ENCODE measurements around the gene NBPF3.
"Not testable (repeated sequence)": the region's sequence is repeated elsewhere in the genome, so short reads cannot be mapped to it uniquely, and the experiment has no call there.

NBPF3 gene, protein sequence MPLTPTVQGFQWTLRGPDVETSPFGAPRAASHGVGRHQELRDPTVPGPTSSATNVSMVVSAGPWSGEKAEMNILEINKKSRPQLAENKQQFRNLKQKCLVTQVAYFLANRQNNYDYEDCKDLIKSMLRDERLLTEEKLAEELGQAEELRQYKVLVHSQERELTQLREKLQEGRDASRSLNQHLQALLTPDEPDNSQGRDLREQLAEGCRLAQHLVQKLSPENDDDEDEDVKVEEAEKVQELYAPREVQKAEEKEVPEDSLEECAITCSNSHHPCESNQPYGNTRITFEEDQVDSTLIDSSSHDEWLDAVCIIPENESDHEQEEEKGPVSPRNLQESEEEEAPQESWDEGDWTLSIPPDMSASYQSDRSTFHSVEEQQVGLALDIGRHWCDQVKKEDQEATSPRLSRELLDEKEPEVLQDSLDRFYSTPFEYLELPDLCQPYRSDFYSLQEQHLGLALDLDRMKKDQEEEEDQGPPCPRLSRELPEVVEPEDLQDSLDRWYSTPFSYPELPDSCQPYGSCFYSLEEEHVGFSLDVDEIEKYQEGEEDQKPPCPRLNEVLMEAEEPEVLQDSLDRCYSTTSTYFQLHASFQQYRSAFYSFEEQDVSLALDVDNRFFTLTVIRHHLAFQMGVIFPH

DNA sequence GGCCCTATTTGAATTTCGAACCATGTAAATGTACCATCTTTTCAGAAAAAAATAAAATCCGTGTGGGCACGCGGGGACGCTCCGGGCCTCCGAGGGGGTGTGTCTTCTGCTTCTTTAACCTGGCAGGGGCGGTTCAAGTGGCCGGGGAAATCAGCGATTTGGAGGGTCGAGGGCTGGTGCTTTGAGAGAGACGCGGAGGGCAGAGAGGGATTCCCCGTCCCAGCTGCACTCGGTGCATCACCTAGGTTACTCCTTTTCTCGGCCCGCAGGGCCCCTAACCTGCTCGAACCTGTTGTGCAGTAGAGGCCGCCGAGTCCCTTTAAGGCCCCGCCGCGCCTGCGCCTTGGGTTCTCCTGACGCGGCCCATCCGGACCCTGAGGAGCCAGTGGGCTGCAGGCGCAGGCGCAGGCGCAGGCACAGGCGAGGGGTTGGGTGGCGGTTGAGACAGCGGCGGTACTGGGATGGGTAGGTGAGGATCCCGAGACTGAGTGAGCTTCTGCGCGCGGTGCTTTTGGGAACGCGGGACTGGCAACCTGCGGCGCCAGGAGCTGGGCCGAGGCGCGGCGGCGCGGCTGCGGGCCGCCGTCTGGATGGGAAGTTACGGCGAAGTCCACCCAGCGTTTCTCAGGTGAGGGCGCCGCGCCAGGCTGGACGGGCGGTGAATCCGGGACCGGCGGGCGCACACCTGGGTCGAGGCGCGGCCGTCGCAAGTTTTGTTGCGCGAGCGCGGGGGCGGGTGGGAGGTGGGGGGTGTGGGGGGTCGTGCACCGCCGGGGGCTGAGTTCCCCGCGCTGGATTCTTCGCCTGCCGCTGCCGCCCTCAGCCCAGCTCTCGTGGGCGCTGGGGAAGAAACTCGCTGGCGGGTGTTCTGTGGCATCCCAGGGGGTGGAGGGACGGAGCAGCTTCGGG lies at the start of gene NBPF3:
Gene NBPF3 (plus strand): TSS at position 417 of the 909 bp plus-strand sequence. CDS start 4,950 bp downstream, outside the sequence.
- DNase-seq (ENCODE audit: low spot score) = peak; percentile 78

DNA sequence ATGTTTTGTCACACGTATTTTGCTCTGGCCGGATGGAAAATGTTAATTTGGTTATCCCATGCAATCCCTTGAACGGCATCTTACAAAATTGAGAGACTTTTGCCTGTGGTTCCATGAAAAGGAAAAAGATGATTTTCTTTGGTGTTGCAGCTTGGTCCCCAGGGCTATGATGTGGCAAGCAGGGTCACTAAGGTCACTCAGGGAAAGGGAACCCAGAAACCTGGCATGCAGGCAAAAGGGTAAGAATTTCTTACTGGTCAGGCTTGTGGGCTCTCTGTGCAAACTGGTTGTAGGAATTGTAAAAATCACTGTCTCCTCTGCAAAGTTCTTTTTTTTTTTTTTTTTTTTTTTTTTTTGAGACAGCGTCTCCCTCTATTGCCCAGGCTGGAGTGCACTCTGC lies 48.4 kb upstream of the NBPF3 start:
- DNase-seq (ENCODE audit: low spot score) = no peak

DNA sequence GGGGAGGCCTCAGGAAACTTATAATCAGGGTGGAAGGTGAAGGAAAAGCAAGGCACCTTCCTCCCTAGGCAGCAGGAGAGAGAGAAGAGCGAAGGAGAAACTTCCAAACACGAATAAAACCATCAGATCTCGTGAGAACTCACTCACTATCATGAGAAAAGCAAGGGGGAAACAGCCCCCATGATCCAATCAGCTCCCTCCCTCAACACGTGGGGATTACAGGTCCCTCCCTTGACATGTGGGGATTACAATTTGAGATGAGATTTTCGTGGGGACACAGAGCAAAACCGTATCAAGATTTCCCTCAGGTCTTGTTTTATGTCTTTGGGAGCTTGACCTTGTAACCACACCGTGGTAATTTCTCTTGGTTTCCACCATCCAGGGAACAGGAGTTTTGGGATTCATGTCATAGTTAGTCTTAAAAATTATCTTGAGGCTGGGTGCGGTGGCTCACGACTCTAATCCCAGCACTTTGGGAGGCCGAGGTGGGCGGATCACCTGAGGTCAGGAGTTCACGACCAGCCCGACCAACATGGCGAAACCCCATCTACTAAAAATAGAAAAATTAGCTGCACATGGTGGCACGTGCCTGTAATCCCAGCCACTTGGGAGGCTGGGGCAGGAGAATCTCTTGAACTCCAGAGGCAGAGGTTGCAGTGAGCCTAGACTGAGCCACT lies 47.2 kb upstream of the NBPF3 start:
- DNase-seq (ENCODE audit: low spot score) = no peak

DNA sequence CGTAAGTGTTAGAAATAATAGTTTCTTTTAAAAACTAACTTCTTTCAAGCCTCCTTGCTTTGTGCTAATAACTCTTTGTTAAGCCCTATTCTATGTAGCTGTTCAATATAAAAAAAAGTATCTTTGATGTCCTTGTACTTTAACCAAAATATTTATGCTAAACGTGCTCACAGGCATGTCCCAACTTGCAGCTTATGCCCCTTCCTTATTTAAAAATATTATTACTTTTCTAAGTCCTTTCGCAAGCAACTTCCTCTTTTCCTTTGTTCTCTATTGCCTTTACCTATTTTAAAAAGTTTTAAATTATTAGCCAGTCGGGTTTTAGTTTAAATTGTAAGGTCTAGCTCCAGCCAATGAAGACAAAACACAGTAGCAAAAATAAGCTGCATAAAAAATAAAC lies 43.4 kb upstream of the NBPF3 start:
- no peak for DNase-seq (ENCODE audit: low spot score)

DNA sequence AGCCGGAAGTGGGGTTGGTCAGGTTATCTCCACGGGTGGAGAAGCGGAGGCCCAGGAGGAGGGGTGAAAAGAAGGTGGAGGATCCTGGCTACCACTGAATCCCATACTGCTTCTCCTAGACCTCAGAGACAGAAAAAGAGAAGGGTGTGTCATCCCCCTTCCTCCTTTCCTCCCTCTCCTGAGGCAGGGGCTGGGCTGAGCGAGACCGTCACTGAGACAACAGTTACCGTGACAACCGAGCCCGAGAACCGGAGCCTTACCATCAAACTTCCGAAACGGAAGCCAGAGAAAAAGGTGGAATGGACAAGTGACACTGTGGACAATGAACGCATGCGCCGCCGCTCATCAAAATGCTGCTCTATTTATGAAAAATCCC lies 42.1 kb upstream of the NBPF3 start:
- DNase-seq (ENCODE audit: low spot score) = no peak

DNA sequence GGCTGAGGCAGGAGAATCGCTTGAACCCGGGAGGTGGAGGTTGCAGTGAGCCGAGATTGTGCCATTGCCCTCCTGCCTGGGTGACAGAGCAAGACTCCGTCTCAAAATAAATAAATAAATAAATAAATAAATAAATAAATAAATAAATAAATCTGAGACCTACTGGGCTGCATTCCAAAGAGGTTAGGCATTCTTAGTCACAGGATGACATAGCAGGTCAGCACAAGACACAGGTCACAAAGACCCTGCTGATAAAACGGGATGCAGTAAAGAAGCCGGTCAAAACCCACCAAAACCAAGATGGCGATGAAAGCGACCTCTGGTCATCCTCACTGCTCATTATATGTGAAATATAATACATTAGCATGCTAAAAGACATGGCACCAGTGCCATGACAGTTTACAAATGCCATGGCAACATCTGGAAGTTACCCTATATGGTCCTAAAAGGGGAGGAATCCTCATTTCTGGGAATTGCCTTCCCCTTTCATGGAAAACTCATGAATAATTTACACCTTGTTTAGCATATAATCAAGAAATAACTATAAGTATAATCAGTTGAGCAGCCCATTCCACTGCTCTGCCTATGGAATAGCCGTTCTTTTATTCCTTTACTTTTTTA lies 38.1 kb upstream of the NBPF3 start:
- not testable (repeated sequence) for DNase-seq (ENCODE audit: low spot score)

DNA sequence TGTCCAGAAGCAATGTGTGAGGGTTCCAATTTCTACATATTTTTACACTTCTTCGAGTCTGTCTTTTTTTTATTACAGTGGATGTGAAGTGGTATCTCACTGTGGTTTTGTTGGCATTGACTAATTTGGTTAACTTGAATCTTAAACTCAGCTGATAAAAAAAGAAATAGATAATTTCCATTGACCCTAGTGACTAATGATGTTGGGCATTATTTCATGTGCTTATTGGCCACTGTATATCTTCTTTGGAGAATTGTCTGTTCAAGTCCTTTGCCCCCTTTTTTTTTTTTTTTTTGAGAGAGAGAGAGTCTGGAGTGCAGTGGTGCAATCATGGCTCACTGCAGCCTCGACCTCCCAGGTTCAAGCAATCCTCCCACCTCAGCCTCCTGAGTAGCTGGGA lies 33.3 kb upstream of the NBPF3 start:
- DNase-seq (ENCODE audit: low spot score) = no peak

DNA sequence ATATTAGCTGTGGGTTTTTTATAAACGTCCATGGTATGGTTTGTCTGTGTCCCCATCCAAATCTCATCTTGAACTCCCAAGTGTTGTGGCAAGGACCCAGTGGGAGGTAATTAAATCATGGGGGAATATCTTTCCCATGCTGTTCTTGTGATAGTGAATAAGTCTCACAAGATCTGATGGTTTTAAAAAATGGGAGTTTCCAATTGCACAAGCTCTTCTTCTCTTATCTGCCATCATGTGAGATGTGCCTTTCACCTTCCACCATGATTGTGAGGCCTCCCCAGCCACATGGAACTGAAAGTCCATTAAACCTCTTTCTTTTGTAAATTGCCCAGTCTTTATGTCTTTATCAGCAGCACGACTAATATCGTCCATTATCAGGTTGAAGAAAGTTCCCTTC lies 30.0 kb upstream of the NBPF3 start:
- not testable (repeated sequence) for DNase-seq (ENCODE audit: low spot score)

DNA sequence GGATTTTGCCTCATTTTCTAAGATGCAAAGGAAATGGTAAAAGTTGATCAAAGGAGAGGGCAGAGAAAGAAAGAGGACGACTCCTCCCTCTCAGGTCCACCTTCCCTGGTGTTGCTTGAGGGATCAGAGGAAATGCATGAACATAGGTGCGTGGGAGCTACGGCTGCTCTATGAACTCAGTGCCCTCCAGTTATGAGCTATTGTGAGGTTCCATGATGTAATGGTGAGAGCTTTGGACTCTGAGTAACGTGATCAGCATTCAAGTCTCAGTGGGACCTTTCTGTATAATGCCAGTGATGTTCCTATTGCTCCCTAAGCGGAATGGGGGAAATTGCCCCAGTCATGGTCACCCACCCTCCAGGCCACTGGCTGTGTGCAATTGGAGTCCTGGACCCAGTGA lies 25.9 kb upstream of the NBPF3 start:
- DNase-seq (ENCODE audit: low spot score) = no peak

DNA sequence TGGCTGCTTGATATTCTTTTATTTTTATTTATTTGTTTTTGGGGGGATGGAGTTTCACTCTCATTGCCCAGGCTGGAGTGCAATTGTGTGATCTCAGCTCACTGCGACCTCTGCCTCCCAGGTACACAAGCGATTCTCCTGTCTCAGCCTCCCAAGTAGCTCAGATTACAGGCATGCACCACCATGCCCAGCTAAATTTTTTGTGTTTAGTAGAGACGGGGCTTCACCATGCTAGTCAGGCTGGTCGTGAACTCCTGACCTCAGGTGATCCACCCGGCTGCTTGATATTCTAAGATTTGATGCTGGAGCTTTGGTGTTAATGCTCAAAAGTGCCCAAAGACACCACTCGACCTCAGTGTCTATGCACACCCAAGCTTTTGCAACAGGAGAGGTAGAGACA lies 19.6 kb upstream of the NBPF3 start:
- not testable (repeated sequence) for DNase-seq (ENCODE audit: low spot score)

DNA sequence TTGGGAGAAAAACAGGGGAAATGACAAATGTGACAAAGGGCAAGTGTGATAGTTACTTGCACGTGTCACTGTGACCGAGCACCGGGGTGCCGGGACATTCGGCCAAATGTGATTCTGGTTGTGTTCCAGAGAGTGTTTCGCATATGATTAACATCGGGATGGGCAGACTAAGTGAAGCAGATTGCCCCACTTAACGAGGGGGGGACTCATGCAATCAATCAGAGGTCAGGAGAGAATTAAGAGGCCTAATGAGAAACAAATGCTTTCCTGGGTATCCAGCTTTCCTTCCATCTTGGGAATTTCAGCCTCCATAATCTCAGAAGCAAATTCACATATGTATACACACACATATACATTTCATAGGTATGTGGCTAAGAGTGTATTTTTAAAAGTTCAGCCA lies 18.6 kb upstream of the NBPF3 start:
- not testable (repeated sequence) for DNase-seq (ENCODE audit: low spot score)

DNA sequence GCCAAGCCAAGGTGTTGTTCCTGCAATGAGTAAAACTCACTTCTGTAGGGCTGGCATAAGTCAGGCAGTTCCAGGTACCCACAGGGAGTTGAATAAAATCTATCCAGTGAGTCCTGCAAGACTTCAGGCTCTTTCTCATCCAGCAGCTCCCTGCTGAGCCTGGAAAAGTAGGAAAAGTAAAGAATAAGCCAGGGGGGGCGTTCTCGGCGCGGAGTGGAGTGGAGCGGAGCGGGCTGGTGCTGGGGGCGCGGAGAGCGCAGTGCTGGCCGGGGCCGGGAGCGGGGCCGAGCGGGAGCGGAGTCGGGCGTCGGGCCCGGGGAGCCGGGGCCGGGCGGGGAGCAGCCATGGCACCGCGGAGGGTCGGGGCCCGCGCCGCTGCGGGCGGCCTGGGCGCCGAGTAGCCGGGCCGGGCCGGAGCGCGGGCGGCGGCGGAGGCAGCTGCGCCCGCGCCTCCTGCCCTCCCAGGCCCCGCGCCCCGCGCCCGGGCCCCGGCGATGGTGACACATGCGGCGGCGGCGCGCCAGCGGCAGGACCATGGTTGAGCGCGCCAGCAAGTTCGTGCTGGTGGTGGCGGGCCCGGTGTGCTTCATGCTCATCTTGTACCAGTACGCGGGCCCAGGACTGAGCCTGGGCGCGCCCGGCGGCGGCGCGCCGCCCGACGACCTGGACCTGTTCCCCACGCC lies 12.0 kb upstream of the NBPF3 start:
- not testable (repeated sequence) for DNase-seq (ENCODE audit: low spot score)

DNA sequence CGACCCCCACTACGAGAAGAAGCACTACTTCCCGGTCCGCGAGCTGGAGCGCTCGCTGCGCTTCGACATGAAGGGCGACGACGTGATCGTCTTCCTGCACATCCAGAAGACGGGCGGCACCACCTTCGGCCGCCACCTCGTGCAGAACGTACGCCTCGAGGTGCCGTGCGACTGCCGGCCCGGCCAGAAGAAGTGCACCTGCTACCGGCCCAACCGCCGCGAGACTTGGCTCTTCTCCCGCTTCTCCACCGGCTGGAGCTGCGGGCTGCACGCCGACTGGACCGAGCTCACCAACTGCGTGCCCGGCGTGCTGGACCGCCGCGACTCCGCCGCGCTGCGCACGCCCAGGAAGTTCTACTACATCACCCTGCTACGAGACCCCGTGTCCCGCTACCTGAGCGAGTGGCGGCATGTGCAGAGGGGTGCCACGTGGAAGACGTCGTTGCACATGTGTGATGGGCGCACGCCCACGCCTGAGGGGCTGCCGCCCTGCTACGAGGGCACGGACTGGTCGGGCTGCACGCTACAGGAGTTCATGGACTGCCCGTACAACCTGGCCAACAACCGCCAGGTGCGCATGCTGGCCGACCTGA lies 11.4 kb upstream of the NBPF3 start:
- not testable (repeated sequence) for DNase-seq (ENCODE audit: low spot score)

DNA sequence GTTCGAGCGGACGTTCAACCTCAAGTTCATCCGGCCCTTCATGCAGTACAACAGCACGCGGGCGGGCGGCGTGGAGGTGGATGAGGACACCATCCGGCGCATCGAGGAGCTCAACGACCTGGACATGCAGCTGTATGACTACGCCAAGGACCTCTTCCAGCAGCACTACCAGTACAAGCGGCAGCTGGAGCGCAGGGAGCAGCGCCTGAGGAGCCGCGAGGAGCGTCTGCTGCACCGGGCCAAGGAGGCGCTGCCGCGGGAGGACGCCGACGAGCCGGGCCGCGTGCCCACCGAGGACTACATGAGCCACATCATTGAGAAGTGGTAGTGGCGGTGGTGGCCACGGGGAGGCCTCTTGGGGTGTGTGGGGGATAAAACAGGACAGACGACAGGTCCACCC lies 10.7 kb upstream of the NBPF3 start:
- not testable (repeated sequence) for DNase-seq (ENCODE audit: low spot score)

DNA sequence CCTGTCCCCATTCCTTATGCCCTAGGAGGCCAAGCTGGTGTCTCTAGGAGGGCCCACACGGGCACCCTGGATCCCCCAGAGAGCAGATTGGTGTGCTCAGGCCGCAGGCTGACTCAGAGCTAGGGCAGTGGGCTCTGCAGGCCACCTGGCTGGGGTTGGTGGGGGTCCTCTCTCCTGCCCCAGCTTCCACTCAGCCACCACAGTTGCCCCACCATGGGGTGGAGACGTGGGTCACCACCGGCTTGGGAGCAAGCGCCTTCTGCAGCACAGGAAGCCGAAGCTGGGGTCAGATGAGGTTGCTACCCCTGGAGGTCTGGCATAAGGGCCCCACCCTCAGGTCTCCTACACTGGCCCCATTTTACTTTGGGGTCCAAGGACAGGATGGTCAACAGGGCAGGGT lies 9.1 kb upstream of the NBPF3 start:
- DNase-seq (ENCODE audit: low spot score) = not testable (repeated sequence)

DNA sequence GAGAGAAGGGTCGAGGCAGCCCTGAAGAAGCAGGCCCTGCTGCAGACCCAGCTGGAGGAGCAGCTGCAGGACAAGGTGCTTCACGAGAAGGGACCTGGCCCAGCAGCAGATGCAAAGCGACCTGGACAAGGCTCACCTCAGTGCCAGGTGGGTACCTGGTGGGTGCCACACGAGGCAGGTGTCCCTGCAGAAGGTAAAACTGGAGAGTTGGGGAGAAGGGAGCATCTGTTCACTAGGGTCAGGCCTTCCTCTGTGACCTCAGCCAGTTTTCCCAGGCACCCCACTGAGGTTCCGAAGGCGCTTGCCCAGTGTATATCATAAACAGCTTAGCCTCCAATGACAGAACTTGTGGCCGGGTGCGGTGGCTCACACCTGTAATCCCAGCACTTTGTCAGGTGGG lies 5.5 kb upstream of the NBPF3 start:
- DNase-seq (ENCODE audit: low spot score) = no peak

DNA sequence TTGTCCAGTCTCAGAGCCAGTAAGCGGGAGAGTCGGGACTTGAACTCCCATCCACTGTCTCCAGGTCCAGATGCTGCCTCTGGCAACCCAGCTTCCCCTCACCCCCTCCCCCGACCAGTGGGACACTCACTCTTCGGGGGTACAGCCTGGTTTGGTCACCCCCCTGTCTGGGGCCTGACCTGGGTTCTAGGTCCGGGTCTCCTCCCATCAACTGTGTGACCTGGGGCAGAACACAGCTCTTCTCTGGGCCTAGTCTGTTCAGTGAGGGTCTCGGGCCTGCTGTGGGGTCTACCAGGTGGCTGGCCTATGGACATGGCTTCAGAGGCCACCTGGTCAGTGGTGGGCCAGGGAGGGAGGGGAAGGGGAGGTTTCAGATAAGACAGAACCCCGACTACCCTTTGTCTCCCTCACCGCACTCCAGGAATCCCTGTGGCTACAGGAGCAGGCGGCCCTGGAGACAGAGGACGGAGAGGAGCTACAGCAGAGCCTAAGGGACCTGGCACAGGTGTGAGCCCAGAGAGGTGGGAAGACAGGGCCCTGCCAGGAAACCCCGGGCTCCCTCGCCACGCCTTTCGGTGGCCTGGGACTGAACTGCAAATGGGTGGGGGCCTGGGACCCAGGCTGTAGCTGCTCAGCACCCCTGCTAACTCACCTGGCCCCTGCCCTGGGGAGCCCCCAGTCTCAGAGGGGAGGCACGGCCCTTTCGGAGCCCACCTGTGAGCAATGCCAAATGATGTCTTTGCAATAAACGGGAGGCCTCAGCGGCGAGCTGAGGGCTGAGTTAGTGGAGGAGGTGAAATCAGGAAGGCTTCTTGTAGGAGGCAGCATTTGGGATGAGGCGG lies 4.1 kb upstream of the NBPF3 start:
- no peak for DNase-seq (ENCODE audit: low spot score)

DNA sequence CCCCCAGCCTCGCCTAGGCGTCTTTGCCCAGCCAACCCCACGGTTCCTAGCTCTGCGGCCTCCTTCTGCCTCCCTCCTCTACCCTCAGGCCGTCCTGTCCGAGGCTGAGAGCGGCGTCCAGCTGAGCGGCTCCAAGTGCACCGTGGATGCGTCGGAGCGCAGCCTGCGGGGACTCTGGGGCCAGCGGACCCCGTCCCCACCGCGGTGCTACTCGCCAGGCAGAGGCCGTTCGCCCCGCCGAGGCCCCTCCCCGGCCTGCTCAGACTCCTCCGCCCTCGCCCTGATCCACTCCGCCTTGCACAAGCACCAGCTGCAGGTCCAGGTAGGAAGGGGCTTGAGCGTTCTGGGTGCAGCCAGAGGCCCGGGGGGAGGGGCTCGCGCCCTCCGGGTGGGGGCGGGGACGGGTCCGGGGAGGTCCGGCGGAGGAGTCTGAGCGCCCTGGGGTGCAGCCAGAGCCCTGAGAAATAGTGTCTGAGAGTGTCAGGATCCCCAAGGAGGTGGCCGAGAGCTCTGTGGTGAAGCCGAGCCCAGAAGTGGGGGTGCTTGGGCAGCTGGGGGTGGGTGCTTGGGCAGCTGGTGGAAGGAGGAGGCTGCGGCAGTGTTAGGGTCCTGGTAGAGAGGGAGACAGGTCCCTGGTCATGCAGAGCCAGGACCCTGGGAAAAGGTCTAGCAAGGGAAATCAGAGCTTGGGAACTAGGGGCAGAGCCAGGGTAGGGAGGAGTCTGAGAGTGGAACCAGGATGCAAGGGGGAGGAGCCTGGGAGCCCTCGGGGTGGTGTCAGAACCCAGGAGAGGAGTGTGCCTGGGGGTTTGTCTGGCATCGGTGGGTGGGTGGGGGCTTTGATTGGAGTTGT lies 3.2 kb upstream of the NBPF3 start:
- no peak for DNase-seq (ENCODE audit: low spot score)

DNA sequence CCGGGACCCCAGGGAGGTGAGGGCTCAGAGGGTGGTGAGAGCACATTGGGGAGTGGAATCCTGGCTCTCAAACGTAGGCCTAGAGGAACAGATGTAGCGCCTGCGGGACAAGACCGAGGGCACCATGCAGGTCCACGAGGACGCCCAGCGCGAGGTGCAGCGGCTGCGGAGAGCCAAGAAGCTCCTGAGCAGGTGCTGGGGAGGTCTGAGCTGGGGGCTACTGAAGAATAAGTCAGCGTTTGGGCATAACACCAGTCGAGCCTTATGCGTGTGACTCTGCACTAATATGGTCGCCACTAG lies 2.6 kb upstream of the NBPF3 start:
- DNase-seq (ENCODE audit: low spot score) = no peak
